Mucosa of rectum (tissue), 2 donors: ENCODE results near the gene PIAS2.

ENCODE experiments used
- H3K27ac ChIP-seq, 2 donors: one replicate each; pipeline ENCODE4 v1.7.0; 2013; ENCODE audit warnings: inconsistent platforms in 2 of 2, low read depth in 2 of 2, low read length in 2 of 2
- H3K27me3 ChIP-seq, 2 donors: one replicate each; pipeline ENCODE4 v1.7.0; 2013; ENCODE audit warnings: low read length in 2 of 2; ENCODE audit not compliant: control insufficient read depth in 2 of 2, insufficient read depth in 2 of 2
- H3K36me3 ChIP-seq, 2 donors: one replicate each; pipeline ENCODE4 v1.7.0; 2013; ENCODE audit warnings: low read length in 2 of 2; ENCODE audit not compliant: control insufficient read depth in 2 of 2, insufficient read depth in 2 of 2
- H3K4me1 ChIP-seq, 2 donors: one replicate each; pipeline ENCODE4 v1.7.0; 2013; ENCODE audit warnings: low read length in 2 of 2, mild to moderate bottlenecking in 1 of 2; ENCODE audit not compliant: control insufficient read depth in 2 of 2, insufficient read depth in 2 of 2
- H3K4me3 ChIP-seq, 2 donors: one replicate each; pipeline ENCODE4 v1.7.0; 2013; ENCODE audit warnings: low read length in 2 of 2
- H3K9ac ChIP-seq, 2 donors: one replicate each; pipeline ENCODE4 v1.7.0; 2013; ENCODE audit warnings: low read length in 2 of 2, low read depth in 1 of 2, mild to moderate bottlenecking in 1 of 2
- H3K9me3 ChIP-seq, 2 donors: one replicate each; pipeline ENCODE4 v1.7.0; 2013; ENCODE audit warnings: low read length in 2 of 2; ENCODE audit not compliant: control insufficient read depth in 2 of 2
- donor health status: healthy.
- donor health status: Normal muscosa, but diverticular disease.

PIAS2 gene

GRCh38 chr18:46770708-46771107 is 146.6 kb downstream of the PIAS2 start:
- Histone ChIP-seq H3K4me1 (no peaks in the 10 kb centered on the region), H3K9me3 (no peaks in the 10 kb centered on the region), H3K4me3 (no peak overlapping the region), H3K27ac (no peak overlapping the region), H3K36me3 (no peaks in the 10 kb centered on the region), H3K9ac (no peak overlapping the region), H3K27me3 (no peaks in the 10 kb centered on the region)

- no peak overlapping the region for H3K4me3 ChIP-seq
- H3K4me1 ChIP-seq = no peaks in the 10 kb centered on the region
- no peaks in the 10 kb centered on the region for H3K9me3 ChIP-seq
- H3K36me3 ChIP-seq = no peaks in the 10 kb centered on the region
- no peak overlapping the region for H3K9ac ChIP-seq
- H3K27ac ChIP-seq = no peak overlapping the region
- H3K27me3 ChIP-seq = no peaks in the 10 kb centered on the region
Measured at GRCh38 chr18:46768166-46768921, 149.0 kb downstream of the PIAS2 start.

- Histone ChIP-seq H3K27ac (no peak overlapping the region), H3K27me3 (no peaks in the 10 kb centered on the region), H3K4me1 (no peaks in the 10 kb centered on the region), H3K9me3 (no peaks in the 10 kb centered on the region), H3K4me3 (no peak overlapping the region), H3K36me3 (no peaks in the 10 kb centered on the region), H3K9ac (no peak overlapping the region)
Measured at GRCh38 chr18:46767217-46767616, 150.1 kb downstream of the PIAS2 start.

- H3K4me3 ChIP-seq = no peak overlapping the region
- H3K27ac ChIP-seq = no peak overlapping the region
- H3K36me3 ChIP-seq = no peaks in the 10 kb centered on the region
- H3K9ac ChIP-seq = no peak overlapping the region
- H3K4me1 ChIP-seq = no peaks in the 10 kb centered on the region
- H3K9me3 ChIP-seq = no peaks in the 10 kb centered on the region
- peaks cover 0 to 6% of the 10 kb centered on the region in 2 donors for H3K27me3 ChIP-seq
Measured at GRCh38 chr18:46764586-46764985, 152.7 kb downstream of the PIAS2 start.

GRCh38 chr18:46761059-46761769 is 156.1 kb downstream of the PIAS2 start:
- no peak overlapping the region for H3K4me3 ChIP-seq
- peaks cover 12 to 19% of the 10 kb centered on the region in 2 donors for H3K27me3 ChIP-seq
- H3K9me3 ChIP-seq = no peaks in the 10 kb centered on the region

GRCh38 chr18:46759890-46760289 is 157.4 kb downstream of the PIAS2 start:
- H3K27ac ChIP-seq = no peak overlapping the region
- no peaks in the 10 kb centered on the region for H3K9me3 ChIP-seq
- peaks cover 19 to 23% of the 10 kb centered on the region in 2 donors for H3K27me3 ChIP-seq
- no peaks in the 10 kb centered on the region for H3K4me1 ChIP-seq
- H3K9ac ChIP-seq = no peak overlapping the region
- no peaks in the 10 kb centered on the region for H3K36me3 ChIP-seq
- H3K4me3 ChIP-seq = no peak overlapping the region

More at GRCh38 chr18:46761059-46761769, 156.1 kb downstream of the PIAS2 start:
- Histone ChIP-seq H3K9ac (no peak overlapping the region), H3K27ac (no peak overlapping the region), H3K36me3 (no peaks in the 10 kb centered on the region), H3K4me1 (no peaks in the 10 kb centered on the region)

- Histone ChIP-seq H3K27ac (no peak within 1 kb of the TSS), H3K4me1 (no peaks in the 10 kb centered on the region), H3K4me3 (no peak within 1 kb of the TSS), H3K36me3 (no peaks in the 10 kb centered on the region), H3K9me3 (no peaks in the 10 kb centered on the region), H3K9ac (no peak within 1 kb of the TSS), H3K27me3 (peaks cover 19 to 23% of the 10 kb centered on the region in 2 donors)
Measured at GRCh38 chr18:46756559-46757201, 160.6 kb downstream of the PIAS2 start, which contains the start of gene ST8SIA5. TSS of gene ST8SIA5 (minus strand) at chr18:46757053. CDS start at chr18:46756508, 545 bp downstream.

GRCh38 chr18:46756025-46756558 is 161.2 kb downstream of the PIAS2 start:
- Histone ChIP-seq H3K4me1 (no peaks in the 10 kb centered on the region), H3K4me3 (no peak overlapping the region), H3K9me3 (no peaks in the 10 kb centered on the region), H3K27me3 (peaks cover 19 to 23% of the 10 kb centered on the region in 2 donors), H3K9ac (no peak overlapping the region), H3K36me3 (no peaks in the 10 kb centered on the region), H3K27ac (no peak overlapping the region)

- Histone ChIP-seq H3K36me3 (no peaks in the 10 kb centered on the region), H3K4me1 (no peaks in the 10 kb centered on the region), H3K27me3 (peaks cover 19 to 23% of the 10 kb centered on the region in 2 donors), H3K9me3 (no peaks in the 10 kb centered on the region), H3K27ac (no peak overlapping the region), H3K4me3 (no peak overlapping the region), H3K9ac (no peak overlapping the region)
Measured at GRCh38 chr18:46755315-46756024, 161.8 kb downstream of the PIAS2 start.
